IPS DF 6.9 (cell line): ENCODE measurements around the gene RPS6KB2.
"Not testable (repeated sequence)": the region's sequence is repeated elsewhere in the genome, so short reads cannot be mapped to it uniquely, and the experiment has no call there.

Source experiments
- DNase-seq: peaks from one replicate; pipeline ENCODE4 v3.0.0-alpha.2; 2013; ENCODE audit warnings: low read depth, low spot score
- H3K27ac ChIP-seq: one replicate; pipeline ENCODE4 v1.5.1; 2013; ENCODE audit warnings: low read length, control low read depth
- H3K27me3 ChIP-seq: 2 replicates; pipeline ENCODE4 v1.6.1; 2013; ENCODE audit warnings: mild to moderate bottlenecking, low read length; ENCODE audit not compliant: control insufficient read depth, insufficient read depth
- H3K36me3 ChIP-seq: 2 replicates; pipeline ENCODE4 v1.6.1; 2013; ENCODE audit warnings: low read length; ENCODE audit not compliant: control insufficient read depth, insufficient read depth
- H3K4me1 ChIP-seq: 2 replicates; pipeline ENCODE4 v1.6.1; 2013; ENCODE audit warnings: low read length; ENCODE audit not compliant: control insufficient read depth, insufficient read depth
- H3K4me3 ChIP-seq: 2 replicates; pipeline ENCODE4 v1.5.1; 2013; ENCODE audit warnings: mild to moderate bottlenecking, low read length
- H3K9me3 ChIP-seq: 2 replicates; pipeline ENCODE4 v1.6.1; 2013; ENCODE audit warnings: low read length, inconsistent platforms; ENCODE audit not compliant: control insufficient read depth, insufficient read depth
- WGBS: extraction: QIAGEN DNeasy Blood & Tissue Kit; methylation state at CpG from one replicate; pipeline ENCODE4 v1.1.7; 2013; ENCODE audit warnings: mixed read lengths, missing lambda C conversion rate; ENCODE audit not compliant: insufficient read length, insufficient coverage; 5-methylcytosine and 5-hydroxymethylcytosine counted together

Gene RPS6KB2

DNA sequence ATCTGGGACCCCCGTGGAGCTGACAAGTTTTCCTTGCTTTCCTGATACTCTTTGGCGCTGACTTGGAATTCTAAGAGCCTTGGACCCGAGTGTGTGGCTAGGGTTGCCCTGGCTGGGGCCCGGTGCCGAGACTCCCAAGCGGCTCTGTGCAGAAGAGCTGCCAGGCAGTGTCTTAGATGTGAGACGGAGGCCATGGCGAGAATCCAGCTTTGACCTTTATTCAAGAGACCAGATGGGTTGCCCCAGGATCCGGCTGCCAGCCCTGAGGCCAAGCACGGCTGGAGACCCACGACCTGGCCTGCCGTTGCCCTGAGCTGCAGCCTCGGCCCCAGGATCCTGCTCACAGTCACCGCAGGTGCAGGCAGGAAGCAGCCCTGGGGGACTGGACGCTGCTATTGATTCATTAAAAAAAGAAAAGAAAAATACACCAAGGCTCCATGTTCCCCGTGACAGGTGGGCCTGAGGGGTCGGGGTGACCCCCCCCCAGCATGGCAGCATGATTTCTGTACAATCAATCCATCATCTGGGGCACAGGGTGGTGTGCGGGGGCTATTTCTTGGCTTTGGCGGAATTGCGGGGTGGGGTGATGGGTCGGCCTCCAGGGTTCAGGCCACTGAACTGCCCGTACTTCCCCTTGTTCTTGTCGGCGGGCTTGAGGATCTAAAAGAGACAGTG is 30.2 kb upstream of the RPS6KB2 start:
- DNase-seq, result no peak
- Histone ChIP-seq H3K4me1 (peaks cover 7% of the 10 kb centered on the region), H3K27me3 (no peaks in the 10 kb centered on the region), H3K27ac (no peak overlapping the region), H3K4me3 (no peak overlapping the region), H3K36me3 (peaks cover 28% of the 10 kb centered on the region), H3K9me3 (no peaks in the 10 kb centered on the region)
- WGBS, result no CpG with 5 or more reads among the region's 24 CpGs

DNA sequence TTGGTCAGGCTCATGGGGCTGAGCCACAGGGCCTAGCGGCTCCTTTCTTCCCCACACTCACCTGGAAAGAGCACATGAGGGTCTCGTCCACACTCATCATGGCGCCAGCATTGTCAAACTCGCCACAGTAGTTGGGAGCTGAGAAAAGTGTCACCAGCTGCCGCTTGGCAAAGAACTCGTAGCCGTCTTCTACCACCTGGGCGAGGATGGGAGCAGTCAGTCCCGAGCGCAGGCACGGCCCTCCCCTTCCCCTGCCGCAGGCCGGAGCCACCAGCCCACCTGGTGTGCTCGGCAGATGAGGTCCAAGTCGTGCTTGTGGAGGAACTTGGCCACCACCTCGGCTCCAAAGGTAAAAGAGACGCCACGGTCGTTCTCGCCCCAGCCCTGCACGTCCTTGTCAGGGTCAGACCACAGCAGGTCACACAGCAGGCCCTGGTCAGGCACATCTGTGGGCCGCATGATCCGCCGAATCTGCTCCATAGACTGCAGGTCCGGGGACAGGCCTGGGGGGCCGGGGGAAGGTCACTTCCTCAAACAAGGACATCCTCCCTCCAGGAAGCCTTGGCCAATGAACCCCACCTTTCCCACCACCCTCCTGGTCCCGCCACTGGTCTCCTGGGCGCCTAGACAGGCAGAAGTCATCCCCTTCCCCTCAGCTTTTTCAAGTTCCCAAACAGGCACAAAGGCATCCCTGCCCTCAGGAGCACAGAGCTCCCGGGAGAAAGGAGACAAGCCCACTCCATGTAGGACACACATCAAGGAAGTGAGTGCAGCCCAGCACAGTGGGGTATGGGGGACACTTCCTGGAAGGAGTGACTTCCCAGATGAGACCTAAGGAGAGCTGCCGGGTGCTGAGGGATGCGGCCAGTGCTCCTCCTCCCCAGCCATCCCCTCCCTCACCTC is 29.4 kb upstream of the RPS6KB2 start:
- H3K27me3 ChIP-seq, result no peaks in the 10 kb centered on the region
- no peak for DNase-seq
- H3K4me3 ChIP-seq, result no peak overlapping the region
- H3K27ac ChIP-seq, result no peak overlapping the region
- no peaks in the 10 kb centered on the region for H3K9me3 ChIP-seq
- peaks cover 7% of the 10 kb centered on the region for H3K4me1 ChIP-seq
- WGBS, result no CpG with 5 or more reads among the region's 31 CpGs
- H3K36me3 ChIP-seq, result peaks cover 28% of the 10 kb centered on the region

DNA sequence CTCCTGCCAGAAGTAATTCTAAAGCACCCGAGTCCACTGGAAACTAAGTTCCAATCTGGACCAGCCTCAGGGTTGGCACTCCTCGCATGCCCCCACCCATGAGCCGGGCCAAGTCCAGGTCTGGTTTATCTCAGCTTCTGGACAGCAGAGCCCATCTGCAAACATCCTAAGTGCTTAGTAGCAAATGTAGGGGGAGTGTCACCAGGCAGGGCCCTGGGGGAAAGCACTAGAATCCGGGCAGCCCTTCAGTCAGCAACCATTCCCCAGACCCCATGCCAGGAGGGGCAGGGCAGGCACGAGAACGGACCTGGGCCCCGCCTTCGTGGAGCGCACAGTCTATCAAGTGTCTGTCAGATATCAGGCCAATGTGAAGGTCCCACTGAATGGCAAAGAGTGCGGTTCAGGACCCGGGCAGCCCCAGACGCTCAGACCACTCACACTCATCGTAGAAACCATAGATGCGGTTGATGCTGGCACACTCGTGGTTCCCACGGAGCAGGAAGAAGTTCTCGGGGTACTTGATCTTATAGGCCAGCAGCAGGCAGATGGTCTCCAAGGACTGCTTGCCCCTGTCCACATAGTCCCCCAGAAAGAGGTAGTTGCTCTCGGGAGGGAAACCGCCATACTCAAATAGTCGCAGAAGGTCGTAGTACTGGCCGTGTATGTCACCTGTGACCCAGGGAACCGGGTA is 27.9 kb upstream of the RPS6KB2 start:
- Histone ChIP-seq H3K27ac (no peak overlapping the region), H3K36me3 (peaks cover 28% of the 10 kb centered on the region)
- WGBS, result no CpG with 5 or more reads among the region's 23 CpGs

GRCh38 chr11:67400942-67401494 is 27.3 kb upstream of the RPS6KB2 start:
- WGBS, result no CpG with 5 or more reads among the region's 27 CpGs
- peaks cover 5% of the 10 kb centered on the region for H3K4me1 ChIP-seq

More for the DNA sequence above, 27.9 kb upstream of the RPS6KB2 start:
- Histone ChIP-seq H3K9me3 (no peaks in the 10 kb centered on the region), H3K4me1 (peaks cover 7% of the 10 kb centered on the region), H3K4me3 (peak overlapping the region; percentile 72; the same call in 1 of the 2 replicates), H3K27me3 (no peaks in the 10 kb centered on the region)
- DNase-seq, result no peak

GRCh38 chr11:67401495-67402191 is 26.7 kb upstream of the RPS6KB2 start, which contains the start of gene PPP1CA:
PPP1CA (minus strand) TSS chr11:67401858; CDS start chr11:67401782, 76 bp downstream.
- H3K27ac ChIP-seq, result no peak within 1 kb of the TSS
- no peaks in the 10 kb centered on the region for H3K9me3 ChIP-seq
- WGBS, result no CpG with 5 or more reads among the region's 73 CpGs
- peaks cover 20% of the 10 kb centered on the region; the same call in 1 of the 2 replicates for H3K36me3 ChIP-seq
- peak within 1 kb of the TSS; percentile 72; the same call in 1 of the 2 replicates for H3K4me3 ChIP-seq
- H3K27me3 ChIP-seq, result no peaks in the 10 kb centered on the region
- peaks cover 5% of the 10 kb centered on the region for H3K4me1 ChIP-seq
- no peak for DNase-seq

More at GRCh38 chr11:67400942-67401494, 27.3 kb upstream of the RPS6KB2 start:
- no peaks in the 10 kb centered on the region for H3K9me3 ChIP-seq
- H3K27me3 ChIP-seq, result no peaks in the 10 kb centered on the region
- peak overlapping the region; percentile 72; the same call in 1 of the 2 replicates for H3K4me3 ChIP-seq
- H3K27ac ChIP-seq, result no peak overlapping the region
- peaks cover 21% of the 10 kb centered on the region; the same call in 1 of the 2 replicates for H3K36me3 ChIP-seq
- no peak for DNase-seq

GRCh38 chr11:67402192-67402839 is 26.0 kb upstream of the RPS6KB2 start:
- not testable (repeated sequence) for H3K27ac ChIP-seq, H3K27me3 ChIP-seq, DNase-seq, H3K4me1 ChIP-seq, H3K9me3 ChIP-seq
- WGBS, result no CpG with 5 or more reads among the region's 19 CpGs
- Histone ChIP-seq H3K36me3 (peaks cover 19% of the 10 kb centered on the region; the same call in 1 of the 2 replicates), H3K4me3 (peak overlapping the region; percentile 17; the same call in 1 of the 2 replicates)

DNA sequence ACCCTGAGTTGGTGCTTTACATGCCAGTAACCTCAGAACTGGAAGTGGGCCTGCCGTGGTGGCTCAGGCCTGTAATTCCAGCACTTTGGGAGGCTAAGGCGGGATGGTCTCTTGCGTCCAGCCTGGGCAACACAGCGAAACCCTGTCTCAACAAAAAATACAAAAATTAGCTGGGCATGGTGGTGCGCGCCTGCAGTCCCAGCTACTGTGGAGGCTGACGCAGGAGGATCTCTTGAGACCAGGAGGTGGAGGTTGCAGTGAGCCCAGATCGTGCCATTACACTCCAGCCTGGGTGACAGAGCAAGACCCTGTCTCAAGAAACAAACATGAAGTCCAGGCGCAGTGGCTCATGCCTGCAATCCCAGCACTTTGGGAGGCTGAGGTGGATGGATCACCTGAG is 25.2 kb upstream of the RPS6KB2 start:
- not testable (repeated sequence) for DNase-seq, H3K27me3 ChIP-seq, H3K4me1 ChIP-seq, H3K27ac ChIP-seq, H3K4me3 ChIP-seq, H3K9me3 ChIP-seq
- WGBS, result no CpG with 5 or more reads among the region's 9 CpGs
- H3K36me3 ChIP-seq, result peaks cover 11% of the 10 kb centered on the region; the same call in 1 of the 2 replicates

GRCh38 chr11:67404515-67405195 is 23.6 kb upstream of the RPS6KB2 start:
- H3K4me1 ChIP-seq, result peaks cover 7% of the 10 kb centered on the region
- H3K4me3 ChIP-seq, result no peak overlapping the region
- WGBS, result no CpG with 5 or more reads among the region's 13 CpGs
- no peak for DNase-seq
- H3K27me3 ChIP-seq, result no peaks in the 10 kb centered on the region
- H3K9me3 ChIP-seq, result no peaks in the 10 kb centered on the region
- H3K36me3 ChIP-seq, result no peaks in the 10 kb centered on the region; the same call in 1 of the 2 replicates
- no peak overlapping the region for H3K27ac ChIP-seq

GRCh38 chr11:67405196-67405567 is 23.1 kb upstream of the RPS6KB2 start:
- no peaks in the 10 kb centered on the region for H3K27me3 ChIP-seq
- H3K4me1 ChIP-seq, result peaks cover 9% of the 10 kb centered on the region
- no peak overlapping the region for H3K27ac ChIP-seq
- no peaks in the 10 kb centered on the region for H3K9me3 ChIP-seq
- no CpG with 5 or more reads among the region's 6 CpGs for WGBS
- no peak overlapping the region for H3K4me3 ChIP-seq
- H3K36me3 ChIP-seq, result no peaks in the 10 kb centered on the region; the same call in 1 of the 2 replicates
- no peak for DNase-seq
